HepG2 (cell line): ENCODE results near the gene RXFP1. TPM values are rescaled to one million over a fixed set of nuclear protein-coding genes. Genes with fewer than 3 reads are reported as not detected.

Experiments
- ATAC-seq: fragments of 200-7000 bp; cut with Tn5 transposase; 3 replicates; pipeline ENCODE4 v1.9.1; 2020; ENCODE audit warnings: mild to moderate bottlenecking, moderate library complexity
- BruUV-seq: library from RNA; stranded (reverse); fragments of 400-500 nt; replicated peaks from 2 replicates; lab custom pipeline; 2021; lab: Mats Ljungman, UMichigan
- CTCF ChIA-PET: fragments of 300-600 bp; formaldehyde crosslinking; extraction: SDS; loops from one replicate; lab custom pipeline; 2021; ENCODE audit warnings: low total read pairs, inconsistent platforms, low intra/inter-chr PET ratio; lab: Yijun Ruan, JAX
- POLR2A ChIA-PET: fragments of 350-600 bp; sonication (Branson Sonifier 250); formaldehyde crosslinking; loops from one replicate; lab custom pipeline; 2020; ENCODE audit warnings: antibody characterized with exemption, inconsistent platforms; lab: Yijun Ruan, JAX
- DNase-seq: peaks from one replicate; pipeline ENCODE4 v3.0.0-alpha.2; 2015; ENCODE audit warnings: low spot score
- FAIRE-seq: peaks from 3 replicates; lab custom pipeline; 2011; peaks lifted over from hg19 to GRCh38; lab: Jason Lieb, UNC
- H2AFZ ChIP-seq: one replicate; pipeline ENCODE4 v1.6.1; 2011; ENCODE audit warnings: low read length, inconsistent platforms
- H3K27ac ChIP-seq: fragments of 300-600 bp; 3 replicates; pipeline ENCODE4 v1.8.0; 2011; ENCODE audit warnings: mixed run types, mild to moderate bottlenecking, mixed read lengths, low read length, inconsistent platforms; ENCODE audit not compliant: insufficient read depth; ENCODE audit errors: extremely low read length
- H3K27me3 ChIP-seq, 2 experiments: fragments of 200-600 bp in 1 of 2; 2 replicates in 1 of 2; 3 replicates in 1 of 2; pipeline versions ENCODE4 v1.6.0 to v1.8.0; 2011; ENCODE audit warnings: low read length in 2 of 2, mild to moderate bottlenecking in 2 of 2, moderate library complexity in 2 of 2, inconsistent platforms in 1 of 2; ENCODE audit not compliant: insufficient read depth in 2 of 2, control insufficient read depth in 1 of 2
- H3K36me3 ChIP-seq, 2 experiments: fragments of 200-600 bp in 1 of 2; replicated peaks in 1 of 2; 2 replicates in 1 of 2; 3 replicates in 1 of 2; pipeline versions ENCODE4 v1.5.1 to v1.8.0; 2011; ENCODE audit warnings: low read length in 2 of 2, inconsistent platforms in 1 of 2; ENCODE audit not compliant: insufficient read depth in 2 of 2, control insufficient read depth in 1 of 2
- H3K4me1 ChIP-seq: 2 replicates; pipeline ENCODE4 v1.5.1; 2012; ENCODE audit warnings: low read length, inconsistent platforms; ENCODE audit not compliant: insufficient read depth
- H3K4me2 ChIP-seq: 2 replicates; pipeline ENCODE4 v1.6.0; 2011; ENCODE audit warnings: low read depth, low read length, inconsistent platforms
- H3K4me3 ChIP-seq, 3 experiments: fragments of 200-600 bp in 1 of 3; sonication (generic), shearing (Covaris generic) in 1 of 3; replicated peaks in 1 of 3; 2 replicates each; pipeline ENCODE4 v1.5.1; 2011 to 2016; ENCODE audit warnings: low read length in 3 of 3, inconsistent platforms in 2 of 3, low read depth in 2 of 3, mild to moderate bottlenecking in 2 of 3, control low read depth in 1 of 3, mixed read lengths in 1 of 3; ENCODE audit not compliant: insufficient read depth in 1 of 3
- H3K79me2 ChIP-seq: one replicate; pipeline ENCODE4 v1.6.1; 2011; ENCODE audit warnings: low read length, inconsistent platforms; ENCODE audit not compliant: insufficient read depth
- H3K9ac ChIP-seq: 2 replicates; pipeline ENCODE4 v1.6.0; 2011; ENCODE audit warnings: mild to moderate bottlenecking, low read depth, low read length, inconsistent platforms; ENCODE audit not compliant: insufficient read depth
- H3K9me3 ChIP-seq: 2 replicates; pipeline ENCODE4 v1.5.1; 2012; ENCODE audit warnings: mild to moderate bottlenecking, low read length
- H4K20me1 ChIP-seq: 2 replicates; pipeline ENCODE4 v1.6.0; 2011; ENCODE audit warnings: inconsistent platforms, mild to moderate bottlenecking, low read length, moderate library complexity; ENCODE audit not compliant: insufficient read depth
- DDIT3 ChIP-seq: sonication (generic); formaldehyde crosslinking; IDR thresholded peaks from 2 replicates; pipeline ENCODE4 v1.4.0; 2020; ENCODE audit warnings: mild to moderate bottlenecking, missing genetic modification reagents
- KDM1A ChIP-seq: IDR thresholded peaks from 2 replicates; pipeline ENCODE4 v1.6.1; 2016; ENCODE audit warnings: missing compliant biosample characterization
- ZBTB34 ChIP-seq: sonication (generic); formaldehyde crosslinking; IDR thresholded peaks from 2 replicates; pipeline ENCODE4 v1.8.0; 2022; ENCODE audit warnings: mild to moderate bottlenecking, missing genetic modification reagents
- ZNF503 ChIP-seq: sonication (generic); formaldehyde crosslinking; IDR thresholded peaks from 2 replicates; pipeline ENCODE4 v1.4.0; 2020; ENCODE audit warnings: missing genetic modification reagents
- ZNF773 ChIP-seq: sonication (generic); formaldehyde crosslinking; IDR thresholded peaks from 2 replicates; pipeline ENCODE4 v1.4.0; 2020; ENCODE audit warnings: missing genetic modification reagents, borderline replicate concordance
- ZNF879 ChIP-seq: sonication (generic); formaldehyde crosslinking; IDR thresholded peaks from 2 replicates; pipeline ENCODE4 v1.8.1; 2023; ENCODE audit warnings: missing genetic modification reagents
- WGBS: methylation state at CpG from one replicate; pipeline ENCODE4 v1.1.6; 2017; ENCODE audit warnings: low lambda C conversion rate; 5-methylcytosine and 5-hydroxymethylcytosine counted together
- in situ Hi-C: cut with HindIII; loops from 2 replicates; pipeline ENCODE4 v1.10.0; 2017; ENCODE audit warnings: low pct_unique_long_range_greater_than_20kb; ENCODE audit not compliant: extremely low pct_ligation_motif_present
- intact Hi-C: fragments of 100-400 bp; cut with micrococcal nuclease; formaldehyde crosslinking; loops from one replicate; pipeline ENCODE4 v1.10.0; 2022; ENCODE audit not compliant: unreplicated experiment
- polyA plus RNA-seq, 8 experiments: library from polyadenylated mRNA; depleted of rRNA in 3 of 8; stranded (reverse) in 7 of 8; unstranded in 1 of 8; fragments of >200 nt; fragmentation: Illumina TruSeq in 4 of 8; extraction: Trizol in 4 of 8; gene quantifications; 2 replicates each; pipeline versions ENCODE4 v1.2.1 to v1.2.3, GENCODE V29; 2011 to 2016; ENCODE audit warnings: low read depth in 4 of 8, missing spikeins in 1 of 8, mixed read lengths in 1 of 8; ENCODE audit not compliant: insufficient read depth in 1 of 8
- total RNA-seq, 5 experiments: library from RNA; depleted of rRNA; stranded (reverse); fragments of >200 nt; fragmentation: Illumina TruSeq; extraction: Trizol; gene quantifications; 2 replicates each; pipeline ENCODE4 v1.2.3, GENCODE V29; 2016; ENCODE audit warnings: low read depth in 1 of 5

Gene RXFP1
- total and polyA plus RNA-seq, 2 of the 13 experiments (the other 11 are each of a cell fraction or from before 2014, with no cell fraction given): not detected

- in situ Hi-C loops: no loop called here
- ATAC-seq (no peak), FAIRE-seq (no peak), DNase-seq (no peak)
- Histone ChIP-seq H3K79me2 (no peaks in the 10 kb centered on the region), H3K27me3 (no peaks in the 10 kb centered on the region), H4K20me1 (no peaks in the 10 kb centered on the region), H3K36me3 (no peaks in the 10 kb centered on the region), H2AFZ (no peak overlapping the region), H3K27ac (no peak overlapping the region), H3K4me1 (no peaks in the 10 kb centered on the region), H3K4me3 (no peak overlapping the region), H3K9me3 (no peaks in the 10 kb centered on the region), H3K4me2 (no peak overlapping the region), H3K9ac (no peak overlapping the region)
- no peak for TF ChIP-seq KDM1A (CRISPR knock-in tag)
- intact Hi-C loops: no loop called here
- BruUV-seq: no TSS peak
- 23% methylated on average over 9 of the region's 9 CpGs for WGBS
- CTCF ChIA-PET: no interaction called here
- POLR2A ChIA-PET: no interaction called here
These were observed 18.6 kb downstream of the RXFP1 start for GRCh38 chr4:158540125-158540907.

GRCh38 chr4:158541506-158541905 is 19.8 kb downstream of the RXFP1 start:
- in situ Hi-C loops (no loop called here), intact Hi-C loops (no loop called here)
- no peaks in the 10 kb centered on the region for H3K27me3 ChIP-seq
- no peaks in the 10 kb centered on the region for H3K79me2 ChIP-seq
- no peak overlapping the region for H3K9ac ChIP-seq
- WGBS: 12% methylated on average over 5 of the region's 5 CpGs
- no peak overlapping the region for H2AFZ ChIP-seq
- no TSS peak for BruUV-seq
- no peak overlapping the region for H3K4me3 ChIP-seq
- no peak for FAIRE-seq
- H3K36me3 ChIP-seq: no peaks in the 10 kb centered on the region
- DNase-seq: no peak
- H3K4me2 ChIP-seq: no peak overlapping the region
- no peak for ATAC-seq
- H4K20me1 ChIP-seq: no peaks in the 10 kb centered on the region
- H3K4me1 ChIP-seq: no peaks in the 10 kb centered on the region
- no peaks in the 10 kb centered on the region for H3K9me3 ChIP-seq
- POLR2A ChIA-PET: no interaction called here
- no peak overlapping the region for H3K27ac ChIP-seq
- TF ChIP-seq DDIT3 (CRISPR knock-in tag): no peak
- no peak for TF ChIP-seq ZNF503 (CRISPR knock-in tag)
- no peak for TF ChIP-seq ZNF773 (CRISPR knock-in tag)
- no peak for TF ChIP-seq ZBTB34 (CRISPR knock-in tag)
- TF ChIP-seq ZNF879 (CRISPR knock-in tag): no peak
- CTCF ChIA-PET: no interaction called here
